ENCODE results near the gene ZNF426.
"Not testable (repeated sequence)": the region's sequence is repeated elsewhere in the genome, so short reads cannot be mapped to it uniquely, and the experiment has no call there.

DNA sequence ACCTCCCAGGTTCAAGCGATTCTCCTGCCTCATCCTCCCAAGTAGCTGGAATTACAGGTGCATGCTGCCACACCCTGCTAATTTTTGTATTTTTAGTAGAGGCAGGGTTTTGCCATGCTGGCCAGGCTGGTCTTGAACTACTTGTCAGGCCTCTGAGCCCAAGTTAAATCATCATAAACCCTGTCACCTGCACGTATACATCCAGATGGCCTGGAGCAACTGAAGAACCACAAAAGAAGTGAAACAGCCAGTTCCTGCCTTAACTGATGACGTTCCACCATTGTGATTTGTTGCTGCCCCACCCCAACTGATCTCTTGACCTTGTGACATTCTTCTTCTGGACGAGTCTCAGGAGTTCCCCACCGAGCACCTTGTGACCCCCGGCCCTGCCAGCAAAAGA lies 756 bp upstream of the ZNF426 start:
- TF ChIP-seq, protein P1, sequence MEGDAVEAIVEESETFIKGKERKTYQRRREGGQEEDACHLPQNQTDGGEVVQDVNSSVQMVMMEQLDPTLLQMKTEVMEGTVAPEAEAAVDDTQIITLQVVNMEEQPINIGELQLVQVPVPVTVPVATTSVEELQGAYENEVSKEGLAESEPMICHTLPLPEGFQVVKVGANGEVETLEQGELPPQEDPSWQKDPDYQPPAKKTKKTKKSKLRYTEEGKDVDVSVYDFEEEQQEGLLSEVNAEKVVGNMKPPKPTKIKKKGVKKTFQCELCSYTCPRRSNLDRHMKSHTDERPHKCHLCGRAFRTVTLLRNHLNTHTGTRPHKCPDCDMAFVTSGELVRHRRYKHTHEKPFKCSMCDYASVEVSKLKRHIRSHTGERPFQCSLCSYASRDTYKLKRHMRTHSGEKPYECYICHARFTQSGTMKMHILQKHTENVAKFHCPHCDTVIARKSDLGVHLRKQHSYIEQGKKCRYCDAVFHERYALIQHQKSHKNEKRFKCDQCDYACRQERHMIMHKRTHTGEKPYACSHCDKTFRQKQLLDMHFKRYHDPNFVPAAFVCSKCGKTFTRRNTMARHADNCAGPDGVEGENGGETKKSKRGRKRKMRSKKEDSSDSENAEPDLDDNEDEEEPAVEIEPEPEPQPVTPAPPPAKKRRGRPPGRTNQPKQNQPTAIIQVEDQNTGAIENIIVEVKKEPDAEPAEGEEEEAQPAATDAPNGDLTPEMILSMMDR (IDR thresholded peaks at IDR 0.05): not testable (repeated sequence)
- not testable (repeated sequence) for TF ChIP-seq POLR2A (IDR thresholded peaks at IDR 0.05)

All from body of pancreas (tissue), 4 donors.